BJ (cell line): Measurements from ENCODE around the gene CD82. TPM values are rescaled to one million over a fixed set of nuclear protein-coding genes. Genes with fewer than 3 reads are reported as not detected.

Source experiments
- CTCF ChIA-PET: fragments of 350-600 bp; formaldehyde crosslinking; extraction: SDS; loops from one replicate; lab custom pipeline; 2021; ENCODE audit warnings: antibody characterized with exemption, inconsistent platforms; lab: Yijun Ruan, JAX
- POLR2A ChIA-PET: fragments of 300-600 bp; sonication (Branson Sonifier 250); formaldehyde crosslinking; extraction: SDS; loops from one replicate; lab custom pipeline; 2021; ENCODE audit warnings: antibody characterized with exemption; lab: Charles Lee
- DNase-seq: peaks from one replicate; pipeline ENCODE4 v3.0.0-alpha.2; 2011; ENCODE audit warnings: low read depth
- H3K27me3 ChIP-seq: 2 replicates; pipeline ENCODE4 v1.6.0; 2011; ENCODE audit warnings: low read length; ENCODE audit not compliant: control insufficient read depth, insufficient read depth
- H3K36me3 ChIP-seq: 2 replicates; pipeline ENCODE4 v1.5.1; 2011; ENCODE audit warnings: low read length; ENCODE audit not compliant: control insufficient read depth, insufficient read depth
- H3K4me3 ChIP-seq: 2 replicates; pipeline ENCODE4 v1.5.1; 2011; ENCODE audit warnings: low read depth, mild to moderate bottlenecking, control low read depth, low read length
- CTCF ChIP-seq: IDR thresholded peaks from 2 replicates; pipeline ENCODE4 v1.5.1; 2011; ENCODE audit warnings: low read depth, mild to moderate bottlenecking, control low read depth, inconsistent platforms, low read length, moderate library complexity; ENCODE audit not compliant: insufficient read depth
- polyA plus RNA-seq: library from polyadenylated mRNA; depleted of rRNA; stranded (reverse); fragments of >200 nt; gene quantifications from 2 replicates; pipeline ENCODE4 v1.2.3, GENCODE V29; 2011

CD82 gene
- polyA plus RNA-seq, 1 experiment = 28.1 TPM

- TF ChIP-seq CTCF = no peak
- ChIA-PET CTCF (interaction anchor here (0.8 to 2.8 kb wide), 4 partner anchors 12 to 343 kb away, joined by 3 to 18 read pairs (median 6); no protein-coding TSS in a partner anchor), POLR2A (no interaction called here)
These were observed 2.8 kb downstream of the CD82 start for GRCh38 chr11:44568331-44568657.

GRCh38 chr11:44568658-44569473, 3.4 kb downstream of the CD82 start:
- TF ChIP-seq CTCF = no peak
- ChIA-PET CTCF (interaction anchor here (0.7 to 2.8 kb wide), 5 partner anchors 12 to 342 kb away, joined by 3 to 18 read pairs (median 4); no protein-coding TSS in a partner anchor), POLR2A (no interaction called here)
- H3K4me3 ChIP-seq = no peak overlapping the region
- no peaks in the 10 kb centered on the region for H3K27me3 ChIP-seq
- H3K36me3 ChIP-seq = no peaks in the 10 kb centered on the region
- DNase-seq = peak; percentile 51

More at GRCh38 chr11:44568331-44568657, 2.8 kb downstream of the CD82 start:
- H3K36me3 ChIP-seq = no peaks in the 10 kb centered on the region
- H3K4me3 ChIP-seq = no peak overlapping the region
- no peaks in the 10 kb centered on the region for H3K27me3 ChIP-seq
- DNase-seq = no peak

- H3K4me3 ChIP-seq = no peak overlapping the region
- no peaks in the 10 kb centered on the region for H3K27me3 ChIP-seq
- CTCF ChIA-PET = interaction anchor here (1.1 to 2.8 kb wide), 3 partner anchors 14 to 47 kb away, joined by 3 to 18 read pairs (median 15); no protein-coding TSS in a partner anchor
- no peak for TF ChIP-seq CTCF
- no peaks in the 10 kb centered on the region for H3K36me3 ChIP-seq
- no peak for DNase-seq
- POLR2A ChIA-PET = no interaction called here
These were observed 5.1 kb downstream of the CD82 start for GRCh38 chr11:44570411-44571155.

- POLR2A ChIA-PET = no interaction called here
- H3K27me3 ChIP-seq = no peaks in the 10 kb centered on the region
- no peak overlapping the region for H3K4me3 ChIP-seq
- no peak for TF ChIP-seq CTCF
- no peaks in the 10 kb centered on the region for H3K36me3 ChIP-seq
- DNase-seq = no peak
- CTCF ChIA-PET = interaction anchor here (1.1 to 2.3 kb wide), 2 partner anchors 44 to 45 kb away, joined by 3 to 15 read pairs; no protein-coding TSS in a partner anchor
These were observed 6.4 kb downstream of the CD82 start for GRCh38 chr11:44571871-44572270.

- Histone ChIP-seq H3K27me3 (no peaks in the 10 kb centered on the region), H3K4me3 (no peak overlapping the region), H3K36me3 (no peaks in the 10 kb centered on the region)
- POLR2A ChIA-PET = no interaction called here
- CTCF ChIA-PET = interaction anchor here (1.0 to 2.3 kb wide), 2 partner anchors 43 to 45 kb away, joined by 4 to 15 read pairs; no protein-coding TSS in a partner anchor
- no peak for TF ChIP-seq CTCF
- no peak for DNase-seq
These were observed 7.0 kb downstream of the CD82 start for GRCh38 chr11:44572436-44572835.
